Stimulated activated CD8-positive, alpha-beta memory T cell treated with anti-CD3 and anti-CD28 coated beads, Interleukin-7, amount 100 ng/mL, for 24 hours (primary cell): ENCODE measurements around the gene CKS1B.
"Not testable (repeated sequence)": the region's sequence is repeated elsewhere in the genome, so short reads cannot be mapped to it uniquely, and the experiment has no call there.

ENCODE experiments used
- DNase-seq: peaks from one replicate; pipeline ENCODE4 v3.0.0-alpha.2; 2020; ENCODE audit warnings: low read depth

The CKS1B gene

GRCh38 chr1:154964359-154964758, 10.1 kb upstream of the CKS1B start:
- DNase-seq: no peak

GRCh38 chr1:154966111-154966510, 8.4 kb upstream of the CKS1B start:
- no peak for DNase-seq

GRCh38 chr1:154967331-154967950, 7.0 kb upstream of the CKS1B start:
- DNase-seq: no peak

GRCh38 chr1:154968731-154969130, 5.8 kb upstream of the CKS1B start:
- DNase-seq: no peak

- no peak for DNase-seq
These were observed 5.2 kb upstream of the CKS1B start for GRCh38 chr1:154969246-154969645.

- DNase-seq: no peak
These were observed 4.5 kb upstream of the CKS1B start for GRCh38 chr1:154969860-154970452.

GRCh38 chr1:154970631-154971340, 3.7 kb upstream of the CKS1B start, which contains the start of gene SHC1:
SHC1 (minus strand) TSS chr1:154970747; CDS start chr1:154970526, 221 bp downstream.
- DNase-seq: no peak

GRCh38 chr1:154971341-154971998, 3.0 kb upstream of the CKS1B start:
- DNase-seq: no peak

GRCh38 chr1:154972213-154972516, 2.3 kb upstream of the CKS1B start:
- DNase-seq: no peak

GRCh38 chr1:154972517-154973343, 1.8 kb upstream of the CKS1B start:
- DNase-seq: no peak

GRCh38 chr1:154973344-154974101, 958 bp upstream of the CKS1B start:
- peak; percentile 87 for DNase-seq

GRCh38 chr1:154974808-154975408, 427 bp downstream of the CKS1B start:
- peak; percentile 83 for DNase-seq

- DNase-seq: peak; percentile 40
These were observed 1.1 kb downstream of the CKS1B start for GRCh38 chr1:154975409-154976059.

GRCh38 chr1:154977762-154978161, 3.3 kb downstream of the CKS1B start:
- DNase-seq: not testable (repeated sequence)

GRCh38 chr1:154978360-154978759, 3.9 kb downstream of the CKS1B start:
- DNase-seq: no peak

- no peak for DNase-seq
These were observed 7.9 kb downstream of the CKS1B start for GRCh38 chr1:154982341-154982740.

GRCh38 chr1:154982897-154983648, 8.6 kb downstream of the CKS1B start, which contains the start of gene FLAD1:
FLAD1 (plus strand) TSS chr1:154983344; CDS start chr1:154983695, 351 bp downstream.
- peak; percentile 91 for DNase-seq

- no peak for DNase-seq
These were observed 9.4 kb downstream of the CKS1B start for GRCh38 chr1:154983776-154984466.

GRCh38 chr1:154986736-154987135, 12.3 kb downstream of the CKS1B start:
- DNase-seq: not testable (repeated sequence)
